HG03039 (cell line): ENCODE data around the gene UNC5C.

Experiments
- ATAC-seq: cut with Tn5 transposase; IDR thresholded peaks from one replicate; pipeline ENCODE4 v1.9.1; 2021; ENCODE audit warnings: mild to moderate bottlenecking, moderate library complexity; ENCODE audit not compliant: unreplicated experiment

Gene UNC5C

GRCh38 chr4:95410387-95410977 lies 138.3 kb downstream of the UNC5C start:
- ATAC-seq, result no peak

GRCh38 chr4:95409750-95410149 lies 139.0 kb downstream of the UNC5C start:
- no peak for ATAC-seq

- ATAC-seq, result no peak
Measured at GRCh38 chr4:95409127-95409526, 139.6 kb downstream of the UNC5C start.

- no peak for ATAC-seq
Measured at GRCh38 chr4:95402299-95402698, 146.5 kb downstream of the UNC5C start.

- no peak for ATAC-seq
Measured at GRCh38 chr4:95398217-95398616, 150.6 kb downstream of the UNC5C start.

- ATAC-seq, result no peak
Measured at GRCh38 chr4:95394752-95395306, 153.9 kb downstream of the UNC5C start.

- ATAC-seq, result no peak
Measured at GRCh38 chr4:95393821-95394220, 155.0 kb downstream of the UNC5C start.

GRCh38 chr4:95388911-95389310 lies 159.9 kb downstream of the UNC5C start:
- no peak for ATAC-seq

- ATAC-seq, result no peak
Measured at GRCh38 chr4:95387719-95388118, 161.1 kb downstream of the UNC5C start.

- no peak for ATAC-seq
Measured at GRCh38 chr4:95386410-95386809, 162.4 kb downstream of the UNC5C start.

GRCh38 chr4:95381843-95382580 lies 166.8 kb downstream of the UNC5C start:
- no peak for ATAC-seq

- ATAC-seq, result no peak
Measured at GRCh38 chr4:95379633-95380032, 169.1 kb downstream of the UNC5C start.

- ATAC-seq, result no peak
Measured at GRCh38 chr4:95377366-95377900, 171.3 kb downstream of the UNC5C start.

- no peak for ATAC-seq
Measured at GRCh38 chr4:95371476-95372224, 177.1 kb downstream of the UNC5C start.

GRCh38 chr4:95367824-95368223 lies 180.9 kb downstream of the UNC5C start:
- no peak for ATAC-seq

GRCh38 chr4:95363966-95364365 lies 184.8 kb downstream of the UNC5C start:
- no peak for ATAC-seq

GRCh38 chr4:95363559-95363925 lies 185.2 kb downstream of the UNC5C start:
- ATAC-seq, result no peak

- no peak for ATAC-seq
Measured at GRCh38 chr4:95362906-95363558, 185.7 kb downstream of the UNC5C start.

GRCh38 chr4:95362066-95362465 lies 186.7 kb downstream of the UNC5C start:
- no peak for ATAC-seq

GRCh38 chr4:95361696-95361965 lies 187.1 kb downstream of the UNC5C start:
- no peak for ATAC-seq
